PFSK-1 (cell line): Measurements from ENCODE around the gene PSPC1.

Source experiments
- FOXP2 ChIP-seq: optimal IDR thresholded peaks from 2 replicates; pipeline ENCODE3; 2011; ENCODE audit warnings: borderline replicate concordance, control low read depth, inconsistent platforms; ENCODE audit not compliant: insufficient read depth; ENCODE audit errors: extremely low read length, extremely low read depth
- POLR2AphosphoS5 ChIP-seq: IDR thresholded peaks from 2 replicates; pipeline ENCODE4 v1.6.1; 2012; ENCODE audit warnings: low read depth, mild to moderate bottlenecking, control low read depth, low read length, moderate library complexity
- REST ChIP-seq, 2 experiments: IDR thresholded peaks; 2 replicates each; pipeline versions ENCODE4 v1.6.1 to v1.8.0; 2011 to 2012; ENCODE audit warnings: low read depth in 2 of 2, low read length in 2 of 2, control low read depth in 1 of 2, inconsistent platforms in 1 of 2, mild to moderate bottlenecking in 1 of 2, moderate library complexity in 1 of 2; ENCODE audit not compliant: insufficient read depth in 1 of 2
- SIN3A ChIP-seq: IDR thresholded peaks from 2 replicates; pipeline ENCODE4 v1.6.1; 2012; ENCODE audit warnings: mild to moderate bottlenecking, low read length, moderate library complexity, borderline replicate concordance; ENCODE audit not compliant: insufficient read depth
- TAF1 ChIP-seq: IDR thresholded peaks from 2 replicates; pipeline ENCODE4 v1.6.1; 2012; ENCODE audit warnings: low read length, control low read depth, borderline replicate concordance; ENCODE audit not compliant: insufficient read depth

PSPC1 gene

GRCh38 chr13:19674898-19675297 lies 107.8 kb downstream of the PSPC1 start:
- no peak for TF ChIP-seq TAF1
- no peak for TF ChIP-seq FOXP2
- TF ChIP-seq REST (IDR thresholded peaks at IDR 0.05; ENCODE audit: insufficient read depth in 1 of 2, low read depth in 2 of 2, low read length in 2 of 2): no peak
- no peak for TF ChIP-seq SIN3A
- no peak for TF ChIP-seq POLR2AphosphoS5

- TF ChIP-seq SIN3A (no peak), TAF1 (no peak), POLR2AphosphoS5 (no peak), FOXP2 (no peak), REST (IDR thresholded peaks at IDR 0.05; ENCODE audit: insufficient read depth in 1 of 2, low read depth in 2 of 2, low read length in 2 of 2) (no peak)
Observed at GRCh38 chr13:19673473-19674430, 109.0 kb downstream of the PSPC1 start.

GRCh38 chr13:19672990-19673389 lies 109.8 kb downstream of the PSPC1 start:
- no peak for TF ChIP-seq REST (IDR thresholded peaks at IDR 0.05; ENCODE audit: insufficient read depth in 1 of 2, low read depth in 2 of 2, low read length in 2 of 2)
- no peak for TF ChIP-seq SIN3A

- TF ChIP-seq REST (IDR thresholded peaks at IDR 0.05; ENCODE audit: insufficient read depth in 1 of 2, low read depth in 2 of 2, low read length in 2 of 2) (no peak), SIN3A (no peak), FOXP2 (no peak), TAF1 (no peak), POLR2AphosphoS5 (no peak)
Observed at GRCh38 chr13:19670147-19670546, 112.6 kb downstream of the PSPC1 start.

- TF ChIP-seq POLR2AphosphoS5: no peak
- no peak for TF ChIP-seq SIN3A
- no peak for TF ChIP-seq TAF1
- TF ChIP-seq FOXP2: no peak
- no peak for TF ChIP-seq REST (IDR thresholded peaks at IDR 0.05; ENCODE audit: insufficient read depth in 1 of 2, low read depth in 2 of 2, low read length in 2 of 2)
Observed at GRCh38 chr13:19668778-19669177, 114.0 kb downstream of the PSPC1 start.
